ENCODE measurements around the gene ST6GALNAC5.

DNA sequence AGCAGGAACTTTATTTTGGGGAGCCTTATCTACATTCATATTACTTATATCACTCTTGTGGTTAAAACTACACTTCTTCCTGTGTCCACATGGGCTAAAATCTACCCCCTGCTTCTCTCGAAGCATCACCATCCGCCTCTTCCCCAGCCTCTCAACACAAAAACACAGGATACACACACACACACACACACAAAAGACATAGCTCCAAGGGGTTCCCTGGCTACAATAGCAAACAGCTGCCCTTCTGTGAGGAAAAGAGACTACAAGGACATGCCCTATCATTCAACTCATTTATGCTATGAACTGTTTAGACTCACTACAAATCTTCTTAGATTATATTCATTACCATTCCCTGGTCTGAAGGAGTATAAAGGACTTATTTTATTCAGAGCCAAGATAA lies 197.0 kb downstream of the ST6GALNAC5 start:
- TF ChIP-seq, protein P1, sequence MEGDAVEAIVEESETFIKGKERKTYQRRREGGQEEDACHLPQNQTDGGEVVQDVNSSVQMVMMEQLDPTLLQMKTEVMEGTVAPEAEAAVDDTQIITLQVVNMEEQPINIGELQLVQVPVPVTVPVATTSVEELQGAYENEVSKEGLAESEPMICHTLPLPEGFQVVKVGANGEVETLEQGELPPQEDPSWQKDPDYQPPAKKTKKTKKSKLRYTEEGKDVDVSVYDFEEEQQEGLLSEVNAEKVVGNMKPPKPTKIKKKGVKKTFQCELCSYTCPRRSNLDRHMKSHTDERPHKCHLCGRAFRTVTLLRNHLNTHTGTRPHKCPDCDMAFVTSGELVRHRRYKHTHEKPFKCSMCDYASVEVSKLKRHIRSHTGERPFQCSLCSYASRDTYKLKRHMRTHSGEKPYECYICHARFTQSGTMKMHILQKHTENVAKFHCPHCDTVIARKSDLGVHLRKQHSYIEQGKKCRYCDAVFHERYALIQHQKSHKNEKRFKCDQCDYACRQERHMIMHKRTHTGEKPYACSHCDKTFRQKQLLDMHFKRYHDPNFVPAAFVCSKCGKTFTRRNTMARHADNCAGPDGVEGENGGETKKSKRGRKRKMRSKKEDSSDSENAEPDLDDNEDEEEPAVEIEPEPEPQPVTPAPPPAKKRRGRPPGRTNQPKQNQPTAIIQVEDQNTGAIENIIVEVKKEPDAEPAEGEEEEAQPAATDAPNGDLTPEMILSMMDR (IDR thresholded peaks at IDR 0.05): no peak
- no peak for TF ChIP-seq EZH2 (IDR thresholded peaks at IDR 0.05)
